Endothelial cell of umbilical vein (primary cell): Measurements from ENCODE around the gene RFFL. TPM values are rescaled to one million over a fixed set of nuclear protein-coding genes. Genes with fewer than 3 reads are reported as not detected.

ENCODE experiments used
- BruUV-seq: library from RNA; stranded (reverse); fragments of 400-500 nt; replicated peaks from 2 replicates; lab custom pipeline; 2021; lab: Mats Ljungman, UMichigan
- CTCF ChIA-PET: fragments of 300-600, 350-600 bp; sonication (Branson Sonifier 250); formaldehyde crosslinking; loops from one replicate; lab custom pipeline; 2021; ENCODE audit warnings: antibody characterized with exemption, inconsistent platforms; lab: Charles Lee
- POLR2A ChIA-PET: fragments of 300-600, 350-600 bp; sonication (Branson Sonifier 250); formaldehyde crosslinking; loops from one replicate; lab custom pipeline; 2021; ENCODE audit warnings: antibody characterized with exemption, inconsistent platforms; lab: Charles Lee
- DNase-seq: peaks from one replicate; pipeline ENCODE4 v3.0.0-alpha.2; 2011; ENCODE audit warnings: low read depth, low spot score
- FAIRE-seq: peaks from 2 replicates; lab custom pipeline; 2011; peaks lifted over from hg19 to GRCh38; lab: Jason Lieb, UNC
- H2AFZ ChIP-seq: 2 replicates; pipeline ENCODE4 v1.6.0; 2012; ENCODE audit warnings: low read depth, low read length, control low read depth, inconsistent platforms
- H3K27ac ChIP-seq: 2 replicates; pipeline ENCODE4 v1.5.1; 2011; ENCODE audit warnings: low read depth, mild to moderate bottlenecking, control low read depth, low read length, moderate library complexity; ENCODE audit not compliant: insufficient read depth
- H3K27me3 ChIP-seq, 2 experiments: 2 replicates each; pipeline versions ENCODE4 v1.6.0 to v1.6.1; 2011; ENCODE audit warnings: low read length in 2 of 2, mixed read lengths in 1 of 2; ENCODE audit not compliant: control insufficient read depth in 2 of 2, insufficient read depth in 2 of 2
- H3K36me3 ChIP-seq, 2 experiments: 2 replicates in 1 of 2; 3 replicates in 1 of 2; pipeline ENCODE4 v1.5.1; 2011; ENCODE audit warnings: low read length in 2 of 2, mild to moderate bottlenecking in 1 of 2, moderate library complexity in 1 of 2; ENCODE audit not compliant: control insufficient read depth in 2 of 2, insufficient read depth in 2 of 2; ENCODE audit errors: extremely low read depth in 1 of 2
- H3K4me1 ChIP-seq: 3 replicates; pipeline ENCODE4 v1.5.1; 2011; ENCODE audit warnings: mild to moderate bottlenecking, low read length; ENCODE audit not compliant: control insufficient read depth, insufficient read depth; ENCODE audit errors: extremely low read depth
- H3K4me2 ChIP-seq: 2 replicates; pipeline ENCODE4 v1.6.1; 2011; ENCODE audit warnings: low read length, control low read depth, mixed read lengths; ENCODE audit not compliant: insufficient read depth
- H3K4me3 ChIP-seq, 3 experiments: fragments of 200-600 bp in 1 of 3; sonication (generic), shearing (Covaris generic) in 1 of 3; replicated peaks in 1 of 3; 2 replicates each; pipeline ENCODE4 v1.5.1; 2011 to 2016; ENCODE audit warnings: control low read depth in 3 of 3, low read length in 3 of 3, mild to moderate bottlenecking in 2 of 3, inconsistent platforms in 1 of 3, low read depth in 1 of 3, moderate library complexity in 1 of 3; ENCODE audit not compliant: insufficient read depth in 1 of 3
- H3K79me2 ChIP-seq: 2 replicates; pipeline ENCODE4 v1.6.0; 2012; ENCODE audit warnings: low read length, inconsistent platforms; ENCODE audit not compliant: control insufficient read depth, insufficient read depth
- H3K9ac ChIP-seq: replicated peaks from 2 replicates; pipeline ENCODE3; 2011; ENCODE audit warnings: low read length, control low read depth; ENCODE audit not compliant: insufficient read depth; ENCODE audit errors: extremely low read depth
- H3K9me1 ChIP-seq: replicated peaks from 3 replicates; pipeline ENCODE4 v1.6.0; 2011; ENCODE audit warnings: mild to moderate bottlenecking, low read length; ENCODE audit not compliant: control insufficient read depth, insufficient read depth; ENCODE audit errors: extremely low read depth
- H3K9me3 ChIP-seq: replicated peaks from 2 replicates; pipeline ENCODE4 v1.5.1; 2012; ENCODE audit warnings: low read length, inconsistent platforms; ENCODE audit not compliant: control insufficient read depth, insufficient read depth
- H4K20me1 ChIP-seq: replicated peaks from 2 replicates; pipeline ENCODE3; 2011; ENCODE audit warnings: mild to moderate bottlenecking, low read length; ENCODE audit not compliant: control insufficient read depth, insufficient read depth; ENCODE audit errors: extremely low read depth
- EZH2 ChIP-seq: IDR thresholded peaks from 2 replicates; pipeline ENCODE4 v1.6.1; 2012; ENCODE audit warnings: borderline replicate concordance, low read depth, mild to moderate bottlenecking, moderate library complexity, low read length, inconsistent platforms; ENCODE audit not compliant: severe bottlenecking
- FOS ChIP-seq: IDR thresholded peaks from 2 replicates; pipeline ENCODE4 v1.6.1; 2011; ENCODE audit warnings: mild to moderate bottlenecking, low read length, moderate library complexity, borderline replicate concordance; ENCODE audit not compliant: insufficient read depth
- GATA2 ChIP-seq: IDR thresholded peaks from 2 replicates; pipeline ENCODE4 v1.7.0; 2011; ENCODE audit warnings: low read depth, mild to moderate bottlenecking, moderate library complexity, mixed read lengths, low read length; ENCODE audit not compliant: insufficient read length, insufficient read depth
- JUN ChIP-seq: IDR thresholded peaks from 2 replicates; pipeline ENCODE4 v1.6.1; 2011; ENCODE audit warnings: borderline replicate concordance, low read depth; ENCODE audit not compliant: insufficient read length, insufficient read depth
- MYC ChIP-seq: IDR thresholded peaks from one replicate; pipeline ENCODE4 v1.6.1; 2011; ENCODE audit warnings: mild to moderate bottlenecking, low read depth, low read length
- POLR2A ChIP-seq: IDR thresholded peaks from 2 replicates; pipeline ENCODE4 v1.6.1; 2012; ENCODE audit warnings: low read depth, mild to moderate bottlenecking, control low read depth, low read length
- POLR2AphosphoS5 ChIP-seq: IDR thresholded peaks from 2 replicates; pipeline ENCODE4 v1.6.1; 2012; ENCODE audit warnings: low read depth, mild to moderate bottlenecking, control low read depth, low read length, moderate library complexity; ENCODE audit not compliant: insufficient read depth
- dilution Hi-C: fragments of 300-500 bp; cut with MboI; formaldehyde crosslinking; loops from one replicate; pipeline ENCODE4 v1.15.0; 2019; ENCODE audit warnings: low sequenced_read_pairs; ENCODE audit not compliant: extremely low pct_ligation_motif_present
- intact Hi-C: fragments of 100-400 bp; cut with micrococcal nuclease; formaldehyde crosslinking; loops from one replicate; pipeline ENCODE4 v1.10.0; 2022
- polyA plus RNA-seq, 4 experiments: library from polyadenylated mRNA; depleted of rRNA in 3 of 4; stranded (reverse) in 3 of 4; unstranded in 1 of 4; fragments of >200 nt; gene quantifications; 2 replicates each; pipeline versions ENCODE4 v1.2.1 to v1.2.3, GENCODE V29; 2011 to 2012; ENCODE audit warnings: missing spikeins in 1 of 4
- total RNA-seq: library from RNA; stranded (reverse); gene quantifications from 2 replicates; pipeline ENCODE4 v1.2.3, GENCODE V29; 2021
- TF ChIP-seq, protein P1 (sequence below), 2 donors: IDR thresholded peaks; 1 replicate in 1 of 2; 2 replicates in 1 of 2; pipeline ENCODE4 v1.5.1; 2011; ENCODE audit warnings: low read length in 2 of 2, mild to moderate bottlenecking in 2 of 2, moderate library complexity in 2 of 2, control low read depth in 1 of 2, inconsistent platforms in 1 of 2, low read depth in 1 of 2; ENCODE audit not compliant: insufficient read depth in 1 of 2; ENCODE audit errors: extremely low read depth in 1 of 2
- TF ChIP-seq, protein P2 (sequence below): IDR thresholded peaks from 2 replicates; pipeline ENCODE4 v1.6.1; 2011; ENCODE audit not compliant: insufficient read depth, insufficient read length

RFFL gene
- total and polyA plus RNA-seq, 2 donors (not counting 3 experiments of a cell fraction or from before 2014, with no cell fraction given), result 7.0 to 14.1 TPM

DNA sequence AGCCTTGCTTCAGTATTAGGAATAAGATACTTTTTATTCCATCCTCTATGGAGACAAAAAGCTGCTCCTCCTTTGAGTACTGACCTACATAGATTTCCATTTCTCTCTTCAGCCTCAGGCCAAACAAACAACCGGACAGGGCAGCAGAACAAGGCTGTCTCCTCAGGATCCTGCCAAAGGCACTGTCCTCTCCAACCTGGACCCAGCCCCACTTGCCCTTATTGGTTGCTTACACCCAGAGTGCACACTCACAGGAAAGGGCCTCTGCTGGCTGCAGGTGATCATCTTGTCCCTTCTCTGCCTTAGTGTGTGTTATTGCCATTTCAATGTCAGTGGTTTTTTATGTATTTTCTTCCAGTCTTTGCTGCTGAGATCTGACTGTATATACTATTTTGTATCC lies 56.5 kb downstream of the RFFL start:
- dilution Hi-C loops (no loop called here), intact Hi-C loops (no loop called here)
- no peaks in the 10 kb centered on the region for H4K20me1 ChIP-seq
- no peaks in the 10 kb centered on the region for H3K9me1 ChIP-seq
- ChIA-PET POLR2A (no interaction called here), CTCF (interaction anchor here (1.8 kb wide), 1 partner anchor 112 kb away, joined by 5 read pairs; no protein-coding TSS in a partner anchor)
- no peaks in the 10 kb centered on the region for H3K4me1 ChIP-seq
- H3K27me3 ChIP-seq, result no peaks in the 10 kb centered on the region
- H3K4me3 ChIP-seq, result no peak overlapping the region
- no peak overlapping the region for H3K9ac ChIP-seq
- no peaks in the 10 kb centered on the region for H3K79me2 ChIP-seq
- H3K36me3 ChIP-seq, result peaks cover 8 to 9% of the 10 kb centered on the region in 2 experiments
- H3K4me2 ChIP-seq, result no peak overlapping the region
- TF ChIP-seq POLR2AphosphoS5 (no peak), POLR2A (no peak), FOS (no peak), GATA2 (no peak)
- TF ChIP-seq, protein P1, sequence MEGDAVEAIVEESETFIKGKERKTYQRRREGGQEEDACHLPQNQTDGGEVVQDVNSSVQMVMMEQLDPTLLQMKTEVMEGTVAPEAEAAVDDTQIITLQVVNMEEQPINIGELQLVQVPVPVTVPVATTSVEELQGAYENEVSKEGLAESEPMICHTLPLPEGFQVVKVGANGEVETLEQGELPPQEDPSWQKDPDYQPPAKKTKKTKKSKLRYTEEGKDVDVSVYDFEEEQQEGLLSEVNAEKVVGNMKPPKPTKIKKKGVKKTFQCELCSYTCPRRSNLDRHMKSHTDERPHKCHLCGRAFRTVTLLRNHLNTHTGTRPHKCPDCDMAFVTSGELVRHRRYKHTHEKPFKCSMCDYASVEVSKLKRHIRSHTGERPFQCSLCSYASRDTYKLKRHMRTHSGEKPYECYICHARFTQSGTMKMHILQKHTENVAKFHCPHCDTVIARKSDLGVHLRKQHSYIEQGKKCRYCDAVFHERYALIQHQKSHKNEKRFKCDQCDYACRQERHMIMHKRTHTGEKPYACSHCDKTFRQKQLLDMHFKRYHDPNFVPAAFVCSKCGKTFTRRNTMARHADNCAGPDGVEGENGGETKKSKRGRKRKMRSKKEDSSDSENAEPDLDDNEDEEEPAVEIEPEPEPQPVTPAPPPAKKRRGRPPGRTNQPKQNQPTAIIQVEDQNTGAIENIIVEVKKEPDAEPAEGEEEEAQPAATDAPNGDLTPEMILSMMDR (IDR thresholded peaks at IDR 0.05; ENCODE audit: extremely low read depth in 1 of 2, insufficient read depth in 1 of 2, low read depth in 1 of 2, low read length in 2 of 2), result no peak
- H2AFZ ChIP-seq, result no peak overlapping the region
- FAIRE-seq (no peak), DNase-seq (no peak)
- no peak overlapping the region for H3K27ac ChIP-seq
- no peaks in the 10 kb centered on the region for H3K9me3 ChIP-seq
- no TSS peak for BruUV-seq

DNA sequence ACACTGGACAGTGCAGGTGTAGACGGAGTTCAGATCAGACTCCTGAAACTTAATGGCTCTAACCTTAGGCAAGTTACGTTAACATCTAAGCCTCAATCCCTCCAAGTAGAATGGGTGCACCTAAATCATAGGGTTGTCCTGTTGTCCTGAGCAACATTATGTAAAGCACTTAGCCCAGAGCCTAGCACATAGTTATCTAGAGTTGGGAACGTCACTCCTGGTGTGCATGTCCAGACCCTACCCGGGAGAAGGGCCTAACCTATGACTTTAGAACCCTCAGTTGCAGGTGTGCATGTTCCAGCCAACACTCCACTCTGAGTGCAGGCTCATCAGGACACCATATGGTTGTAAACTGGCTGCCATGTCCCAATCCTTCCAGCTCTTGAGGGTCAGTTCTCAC lies 57.2 kb downstream of the RFFL start:
- no peak overlapping the region for H3K9ac ChIP-seq
- no peak overlapping the region for H3K27ac ChIP-seq
- no peak for FAIRE-seq
- dilution Hi-C loops, result no loop called here
- H3K9me3 ChIP-seq, result no peaks in the 10 kb centered on the region
- POLR2A ChIA-PET, result no interaction called here
- H3K4me1 ChIP-seq, result peaks cover 1% of the 10 kb centered on the region
- CTCF ChIA-PET, result interaction anchor here (1.8 kb wide), 1 partner anchor 112 kb away, joined by 5 read pairs; no protein-coding TSS in a partner anchor
- H3K79me2 ChIP-seq, result no peaks in the 10 kb centered on the region
- intact Hi-C loops, result no loop called here
- no peaks in the 10 kb centered on the region for H3K9me1 ChIP-seq
- no peaks in the 10 kb centered on the region for H4K20me1 ChIP-seq
- TF ChIP-seq, protein P2, sequence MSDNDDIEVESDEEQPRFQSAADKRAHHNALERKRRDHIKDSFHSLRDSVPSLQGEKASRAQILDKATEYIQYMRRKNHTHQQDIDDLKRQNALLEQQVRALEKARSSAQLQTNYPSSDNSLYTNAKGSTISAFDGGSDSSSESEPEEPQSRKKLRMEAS, result no peak
- TF ChIP-seq MYC (no peak), JUN (no peak), EZH2 (no peak), POLR2A (no peak), FOS (no peak), POLR2AphosphoS5 (no peak), GATA2 (no peak)
- TF ChIP-seq, protein P1 (IDR thresholded peaks at IDR 0.05; ENCODE audit: extremely low read depth in 1 of 2, insufficient read depth in 1 of 2, low read depth in 1 of 2, low read length in 2 of 2), result no peak
- H3K27me3 ChIP-seq, result no peaks in the 10 kb centered on the region
- H3K36me3 ChIP-seq, result peaks cover 7 to 9% of the 10 kb centered on the region in 2 experiments
- H2AFZ ChIP-seq, result no peak overlapping the region
- H3K4me3 ChIP-seq, result no peak overlapping the region
- no peak overlapping the region for H3K4me2 ChIP-seq
- no TSS peak for BruUV-seq
- no peak for DNase-seq
